Measurements from ENCODE around the gene CLCN3. TPM values are rescaled to one million over a fixed set of nuclear protein-coding genes. Genes with fewer than 3 reads are reported as not detected.
A peak's percentile ranks its signal among the peaks of the same experiment; 100 is the strongest.
"Not testable (repeated sequence)": the region's sequence is repeated elsewhere in the genome, so short reads cannot be mapped to it uniquely, and the experiment has no call there.

Gene CLCN3
- polyA plus RNA-seq, 5 donors: 45.9 to 81.6 (median 70.4) TPM

DNA sequence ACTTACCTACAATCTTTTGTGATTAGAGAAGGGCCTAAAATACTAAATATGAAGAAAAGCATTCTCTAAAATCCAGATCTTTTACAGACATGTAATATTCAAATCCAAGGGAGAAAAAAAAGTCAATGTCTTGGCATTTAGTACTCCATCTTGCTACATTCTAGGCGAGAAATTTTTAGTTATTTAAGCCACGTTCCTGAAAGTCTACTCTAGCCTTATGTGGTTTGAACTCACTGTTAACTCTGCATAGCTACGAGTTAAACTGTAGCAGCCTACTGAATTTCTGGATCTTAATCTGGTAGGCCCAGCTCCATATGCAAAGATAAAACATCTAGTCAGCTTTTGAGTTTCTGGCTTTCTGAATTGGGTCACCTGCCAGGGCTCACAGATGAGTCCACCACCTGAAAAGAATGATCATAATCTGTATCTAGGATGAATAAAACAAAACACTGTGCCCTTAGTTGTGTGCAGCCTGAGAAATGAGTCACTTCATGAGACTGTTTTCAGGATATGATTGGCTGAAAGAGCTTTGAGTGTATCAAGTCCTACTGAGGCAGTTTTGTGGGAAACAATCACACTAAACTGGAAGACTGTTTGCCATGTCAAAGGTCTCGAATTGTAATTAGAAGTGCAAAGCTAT is 4.8 kb upstream of the CLCN3 start:
- DNase-seq: no peak

- no peak for DNase-seq
These were observed 3.5 kb upstream of the CLCN3 start for GRCh38 chr4:169616846-169617245.

DNA sequence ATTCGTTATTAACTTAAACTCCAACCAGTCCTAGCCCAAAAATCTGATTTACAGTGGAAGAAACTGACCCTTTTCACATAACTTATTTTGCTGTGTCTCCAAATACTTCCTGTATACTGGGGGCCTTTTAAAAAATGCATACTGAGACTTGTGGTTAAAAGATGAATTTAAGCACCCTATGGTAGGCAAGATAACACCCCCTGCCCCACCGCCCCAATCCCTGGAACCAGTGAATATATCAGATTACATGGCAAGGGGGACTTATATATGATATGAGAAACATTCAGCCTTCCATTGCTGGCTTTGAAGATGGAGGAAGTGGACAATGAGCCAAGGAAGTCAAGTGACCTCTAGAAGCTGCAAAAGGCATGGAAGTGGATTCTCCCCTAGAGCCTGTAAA is 3.1 kb upstream of the CLCN3 start:
- DNase-seq: no peak

DNA sequence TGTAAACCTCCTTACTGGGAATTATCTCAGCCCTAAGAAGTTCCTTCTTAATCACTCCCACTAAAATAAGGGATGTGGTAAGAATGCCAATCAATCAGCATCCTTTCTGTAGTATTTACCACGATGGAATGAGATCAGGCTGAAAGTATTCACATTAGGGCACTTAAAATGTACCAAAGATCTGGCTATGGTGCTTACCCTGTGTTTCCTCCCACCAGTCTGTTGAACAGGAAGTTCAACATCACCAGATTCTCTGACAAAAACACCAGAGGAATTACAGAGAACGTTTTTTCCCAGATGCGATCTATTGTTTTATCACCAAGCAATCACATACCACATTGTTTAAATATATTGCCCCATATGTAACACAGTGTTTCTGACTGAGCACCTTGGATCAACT is 2.1 kb upstream of the CLCN3 start:
- no peak for DNase-seq

DNA sequence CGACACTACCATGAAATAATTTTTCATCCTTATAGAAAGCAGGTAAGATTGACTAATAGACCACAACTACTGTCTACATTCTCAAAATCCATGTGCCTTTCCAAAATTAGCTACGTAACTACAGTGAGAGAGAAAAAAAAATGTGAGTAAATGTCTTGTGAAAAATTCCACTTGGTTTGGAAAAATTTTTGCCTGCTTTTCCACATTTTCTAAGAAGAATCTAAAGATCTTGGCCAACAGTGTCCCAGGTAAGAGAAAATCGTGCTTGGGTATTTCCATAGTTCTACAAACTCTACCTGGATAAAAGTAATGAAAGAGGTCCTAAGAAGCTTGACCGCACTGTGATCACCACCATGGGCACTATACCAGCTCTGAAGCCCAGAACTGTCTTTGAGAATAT is 1.4 kb upstream of the CLCN3 start:
- DNase-seq: no peak

- no peak for DNase-seq
These were observed 840 bp upstream of the CLCN3 start for GRCh38 chr4:169619518-169619957.

DNA sequence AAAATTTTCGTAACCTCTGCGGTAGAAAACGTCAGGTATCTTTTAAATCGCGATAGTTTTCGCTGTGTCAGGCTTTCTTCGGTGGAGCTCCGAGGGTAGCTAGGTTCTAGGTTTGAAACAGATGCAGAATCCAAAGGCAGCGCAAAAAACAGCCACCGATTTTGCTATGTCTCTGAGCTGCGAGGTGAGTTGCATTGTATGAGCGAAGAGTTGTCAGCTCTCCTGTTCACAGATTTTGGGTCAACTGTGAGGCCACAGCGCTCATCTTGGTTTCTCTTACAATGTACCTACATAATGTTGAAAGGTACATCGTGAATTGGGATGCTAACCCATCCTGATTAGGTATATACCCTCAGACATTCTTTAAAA is 486 bp downstream of the CLCN3 start:
- no peak for DNase-seq

- DNase-seq: peak; percentile 62 to 76
These were observed 1.5 kb downstream of the CLCN3 start for GRCh38 chr4:169621731-169622492.

- DNase-seq: no peak
These were observed 2.2 kb downstream of the CLCN3 start for GRCh38 chr4:169622566-169622965.

- not testable (repeated sequence) for DNase-seq
These were observed 3.6 kb downstream of the CLCN3 start for GRCh38 chr4:169624012-169624411.

DNA sequence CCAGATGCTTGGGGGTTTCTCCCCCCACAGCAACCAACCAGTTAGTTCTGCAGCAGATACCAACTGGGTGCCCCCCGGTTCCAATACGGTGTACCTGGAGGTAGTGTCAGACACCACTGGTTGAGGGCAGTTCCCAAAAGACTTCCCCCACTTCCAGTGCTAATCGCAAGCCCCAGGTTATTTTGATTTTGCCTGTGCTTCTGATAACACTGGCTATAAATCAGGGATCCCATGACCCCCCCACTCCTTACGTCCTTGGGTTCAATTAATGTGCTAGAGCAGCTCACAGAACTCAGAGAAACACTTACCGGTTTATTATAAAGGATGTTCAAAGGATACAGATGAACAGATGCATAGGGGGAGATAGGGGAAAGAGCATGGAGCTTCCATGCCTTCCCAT is 5.5 kb downstream of the CLCN3 start:
- DNase-seq: no peak

DNA sequence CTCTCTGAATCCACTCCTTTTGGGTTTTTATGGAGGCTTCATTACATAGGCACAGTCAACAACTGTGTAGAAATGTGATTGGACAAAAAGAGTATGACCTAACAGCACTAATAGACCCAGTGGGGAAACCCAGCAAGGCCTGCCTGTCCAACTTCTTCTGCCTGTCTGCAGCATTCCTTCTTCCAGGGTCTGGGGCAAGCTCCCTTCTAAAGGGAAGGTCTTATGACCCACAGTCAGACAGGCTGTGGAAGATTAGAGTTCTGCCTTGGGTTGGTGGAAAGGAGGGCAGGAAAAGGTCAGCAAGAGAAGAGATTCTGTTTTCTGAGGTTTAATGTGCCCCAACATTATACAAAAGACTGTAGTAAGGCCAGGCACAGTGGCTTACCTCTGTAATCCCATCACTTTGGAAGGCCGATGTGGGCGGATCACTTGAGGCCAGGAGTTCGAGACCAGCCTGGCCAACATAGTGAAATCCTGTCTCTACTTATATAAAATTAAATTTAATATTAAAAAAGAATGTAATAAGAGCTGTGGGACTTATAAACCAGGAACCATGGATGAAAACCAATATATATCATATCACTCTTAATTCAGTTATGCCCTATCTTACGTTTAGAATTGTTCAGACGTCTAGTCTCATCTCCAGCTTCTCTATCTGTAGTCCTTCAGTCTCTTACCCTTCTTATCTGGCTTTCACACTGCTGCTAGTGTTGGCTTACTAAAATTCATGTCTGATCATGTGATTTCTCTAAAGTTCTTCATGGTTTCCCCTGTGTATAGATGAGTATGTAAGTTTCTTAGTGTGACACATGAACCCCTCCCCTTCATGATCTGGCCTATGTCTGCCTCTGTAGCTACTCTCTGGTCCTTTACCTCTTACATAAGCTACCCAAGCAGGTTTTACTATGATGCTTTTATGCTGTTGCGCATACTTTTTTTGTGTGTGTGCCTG is 6.2 kb downstream of the CLCN3 start:
- no peak for DNase-seq

DNA sequence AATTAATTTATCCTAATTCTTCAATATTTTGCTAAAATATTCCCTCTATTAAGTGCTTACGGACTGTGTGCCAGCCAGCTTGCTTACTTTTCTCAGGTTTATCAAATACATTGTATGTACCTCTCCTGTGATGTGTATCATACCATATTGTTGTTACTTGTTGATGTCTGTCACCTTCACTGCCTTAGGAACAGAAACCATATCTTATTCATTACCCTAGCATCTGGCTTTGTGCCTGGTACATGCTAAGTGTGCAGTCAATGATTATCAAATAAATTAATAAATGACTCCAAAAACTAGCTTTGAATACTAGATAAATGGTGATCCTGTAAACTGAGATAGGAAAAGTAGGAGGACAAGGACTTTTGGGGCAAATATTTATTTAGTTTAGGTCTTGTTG is 6.9 kb downstream of the CLCN3 start:
- DNase-seq: no peak

GRCh38 chr4:169628579-169628978 is 8.2 kb downstream of the CLCN3 start:
- DNase-seq: no peak

- DNase-seq: no peak
These were observed 9.7 kb downstream of the CLCN3 start for GRCh38 chr4:169630069-169630468.

DNA sequence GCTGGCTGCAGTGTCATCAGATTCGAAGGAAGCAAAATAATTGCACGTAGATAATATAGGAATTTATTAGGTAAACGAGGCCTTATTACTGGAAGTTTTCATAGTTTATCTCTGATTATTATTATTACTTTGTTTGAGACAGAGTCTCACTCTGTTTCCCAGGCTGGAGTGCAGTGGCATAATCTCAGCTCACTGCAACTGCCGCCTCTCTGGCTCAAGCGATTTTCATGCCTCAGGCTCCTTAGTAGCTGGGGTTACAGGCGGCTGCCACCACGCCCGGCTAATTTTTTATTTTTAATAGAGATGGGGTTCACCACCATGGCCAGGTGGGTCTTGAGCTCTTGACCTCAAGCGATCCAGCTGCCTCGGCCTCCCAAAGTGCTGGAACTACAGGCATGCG is 12.5 kb downstream of the CLCN3 start:
- no peak for DNase-seq

GRCh38 chr4:169634975-169635374 is 14.6 kb downstream of the CLCN3 start:
- DNase-seq: no peak

DNA sequence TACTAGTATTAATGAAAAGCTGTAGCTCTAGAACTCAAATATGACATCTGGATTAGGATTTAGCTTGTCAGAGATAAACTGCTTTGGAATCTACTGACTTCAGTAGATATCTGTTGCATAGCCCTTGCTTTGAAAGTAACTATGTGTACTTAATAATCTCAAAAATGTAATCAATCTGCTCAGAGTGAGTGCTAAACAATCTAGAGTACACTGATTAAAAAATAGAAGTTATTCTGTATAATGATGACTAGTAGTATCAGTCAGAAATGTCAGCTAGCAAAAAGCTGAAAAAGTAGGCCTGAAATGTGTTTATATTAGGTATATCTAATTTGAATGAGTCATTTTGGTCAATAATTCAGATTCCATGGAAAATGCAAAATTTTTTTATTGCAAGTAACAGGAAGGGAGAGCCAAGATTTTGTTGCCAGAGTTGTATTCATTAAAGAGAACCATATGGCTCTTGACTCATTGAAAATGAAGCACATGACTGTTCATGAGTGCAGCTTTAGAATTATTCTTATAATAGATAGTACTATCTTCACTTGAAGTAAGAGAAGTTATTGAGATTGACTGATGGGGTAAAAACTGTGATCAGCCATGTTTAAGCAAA is 20.0 kb downstream of the CLCN3 start:
- no peak for DNase-seq

GRCh38 chr4:169644802-169645201 is 24.4 kb downstream of the CLCN3 start:
- DNase-seq: no peak

GRCh38 chr4:169645627-169646026 is 25.2 kb downstream of the CLCN3 start:
- no peak for DNase-seq

DNA sequence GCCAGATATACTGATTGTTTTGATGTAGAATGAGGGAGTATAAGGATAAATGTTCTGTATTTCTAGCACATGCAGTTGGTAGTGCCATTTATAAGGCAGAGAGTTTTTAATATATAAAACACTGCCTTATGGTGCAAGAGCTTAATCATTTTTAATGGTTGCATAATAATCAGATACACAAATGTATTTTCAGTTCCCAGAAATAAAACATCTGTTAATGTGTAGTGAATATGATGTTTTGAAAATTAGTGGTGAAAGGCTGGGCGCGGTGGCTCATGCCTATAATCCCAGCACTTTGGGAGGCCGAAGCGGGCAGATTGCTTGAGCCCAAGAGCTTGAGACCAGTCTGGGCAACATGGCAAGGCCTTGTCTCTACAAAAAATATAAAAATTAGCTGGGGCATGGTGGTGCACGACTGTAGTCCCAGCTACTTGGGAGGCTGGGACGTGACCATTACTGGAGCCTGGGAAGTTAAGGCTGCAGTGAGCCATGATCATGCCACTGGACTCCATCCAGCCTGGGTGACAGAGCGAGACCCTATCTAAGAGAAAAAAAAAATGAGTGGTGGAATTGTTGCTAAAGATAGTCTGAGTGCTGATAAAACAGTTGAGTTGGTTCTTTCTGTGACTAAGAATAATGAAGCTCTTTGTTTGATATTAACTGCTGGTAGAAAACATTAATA is 29.3 kb downstream of the CLCN3 start:
- peak; percentile 35 to 40 for DNase-seq

Measured in right lung (tissue), 5 donors.